GM18505 (cell line): Measurements from ENCODE around the gene C1orf167.

Experiments used
- ATAC-seq: cut with Tn5 transposase; IDR thresholded peaks from one replicate; pipeline ENCODE4 v1.9.1; 2021; ENCODE audit not compliant: unreplicated experiment
- POLR2A ChIP-seq: IDR thresholded peaks from 4 replicates; pipeline ENCODE4 v1.6.1; 2011; ENCODE audit warnings: borderline replicate concordance; ENCODE audit not compliant: insufficient read depth, insufficient read length; ENCODE audit errors: extremely low read depth

C1orf167 gene

GRCh38 chr1:11741919-11742558, 20.0 kb upstream of the C1orf167 start:
- ATAC-seq = no peak
- no peak for TF ChIP-seq POLR2A

- ATAC-seq = no peak
- TF ChIP-seq POLR2A = no peak
These were observed 17.7 kb upstream of the C1orf167 start for GRCh38 chr1:11744287-11744686.

- TF ChIP-seq POLR2A = no peak
- ATAC-seq = no peak
These were observed 15.9 kb upstream of the C1orf167 start for GRCh38 chr1:11746092-11746491.

GRCh38 chr1:11746795-11747487, 15.1 kb upstream of the C1orf167 start:
- TF ChIP-seq POLR2A = no peak
- ATAC-seq = no peak

- ATAC-seq = no peak
These were observed 13.4 kb upstream of the C1orf167 start for GRCh38 chr1:11748294-11749202.

GRCh38 chr1:11749203-11749689, 12.7 kb upstream of the C1orf167 start:
- no peak for ATAC-seq
- TF ChIP-seq POLR2A = no peak

More at GRCh38 chr1:11748294-11749202, 13.4 kb upstream of the C1orf167 start:
- TF ChIP-seq POLR2A = no peak

GRCh38 chr1:11749996-11750395, 12.0 kb upstream of the C1orf167 start:
- TF ChIP-seq POLR2A = no peak
- ATAC-seq = no peak

GRCh38 chr1:11751087-11751486, 10.9 kb upstream of the C1orf167 start:
- TF ChIP-seq POLR2A = no peak
- ATAC-seq = no peak

- ATAC-seq = no peak
- TF ChIP-seq POLR2A = no peak
These were observed 9.5 kb upstream of the C1orf167 start for GRCh38 chr1:11752359-11753088.

- ATAC-seq = no peak
These were observed 8.3 kb upstream of the C1orf167 start for GRCh38 chr1:11753555-11754208.

GRCh38 chr1:11757047-11757446, 4.9 kb upstream of the C1orf167 start:
- no peak for TF ChIP-seq POLR2A
- ATAC-seq = no peak

More at GRCh38 chr1:11753555-11754208, 8.3 kb upstream of the C1orf167 start:
- TF ChIP-seq POLR2A = no peak

GRCh38 chr1:11759791-11760190, 2.2 kb upstream of the C1orf167 start:
- TF ChIP-seq POLR2A = no peak
- no peak for ATAC-seq
